HG02938 (cell line): Measurements from ENCODE around the gene KRTAP16-1.
"Not testable (repeated sequence)": the region's sequence is repeated elsewhere in the genome, so short reads cannot be mapped to it uniquely, and the experiment has no call there.

Experiments
- ATAC-seq: cut with Tn5 transposase; IDR thresholded peaks from one replicate; pipeline ENCODE4 v1.9.1; 2021; ENCODE audit warnings: mild to moderate bottlenecking, moderate library complexity; ENCODE audit not compliant: unreplicated experiment

KRTAP16-1 gene

GRCh38 chr17:41308918-41309359 is at the start of gene KRTAP16-1:
Gene KRTAP16-1, minus strand, starts transcription at chr17:41309309. Its CDS starts 56 bp downstream, at chr17:41309253.
- ATAC-seq: no peak

DNA sequence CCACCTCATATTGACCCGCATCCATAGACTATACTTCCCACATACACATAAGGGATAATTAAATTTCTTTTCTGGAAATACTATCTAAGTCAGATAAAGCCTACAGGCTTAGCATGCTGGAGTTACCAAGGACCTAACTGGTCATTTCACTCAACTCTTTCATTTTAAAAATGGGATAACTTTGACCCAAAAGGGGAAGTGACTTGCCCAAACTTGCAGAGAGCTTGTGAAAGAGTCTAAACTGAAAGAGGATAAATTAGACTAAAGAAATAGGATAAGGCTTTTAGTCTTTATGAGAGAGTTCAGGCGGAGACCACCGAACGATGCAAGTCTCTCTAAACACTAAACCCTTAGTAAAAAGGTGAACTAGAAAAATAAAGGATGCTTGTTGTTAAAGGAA is 45.4 kb upstream of the KRTAP16-1 start:
- no peak for ATAC-seq

DNA sequence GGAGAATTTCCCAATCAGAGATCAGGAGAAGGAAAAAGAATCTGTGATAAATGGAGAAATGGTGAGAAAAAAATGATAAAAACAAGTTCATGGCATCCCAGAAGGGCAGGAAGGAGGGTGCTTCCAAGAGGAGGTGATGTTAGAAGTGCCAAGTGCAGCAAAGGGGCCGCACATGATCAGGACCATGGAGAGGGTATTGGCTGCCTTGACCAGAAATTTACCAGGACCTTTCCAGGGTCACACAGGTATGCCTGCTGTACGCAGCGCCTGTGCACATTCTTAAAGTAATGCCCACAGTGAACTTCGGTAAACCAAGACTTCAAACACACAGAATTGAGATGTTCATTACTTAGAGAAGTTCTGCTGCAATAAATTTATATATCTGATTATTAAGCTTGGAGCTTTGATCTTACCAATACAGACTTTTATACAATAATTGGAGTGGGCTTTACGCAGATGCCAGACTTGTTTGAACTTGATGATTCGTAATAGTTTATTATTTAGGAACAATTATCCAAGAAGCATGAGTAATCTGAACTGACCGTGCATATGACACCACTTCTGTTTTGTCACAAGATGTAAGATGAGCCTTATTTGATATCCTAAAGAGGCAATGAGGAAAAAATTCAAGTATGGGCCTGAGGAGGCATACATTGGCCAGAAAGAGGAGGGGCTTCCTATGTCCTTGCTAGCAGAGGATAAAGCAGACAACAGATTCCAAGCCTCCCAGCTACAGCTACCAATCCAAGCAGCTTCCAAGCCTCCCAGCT is 43.7 kb upstream of the KRTAP16-1 start:
- no peak for ATAC-seq

DNA sequence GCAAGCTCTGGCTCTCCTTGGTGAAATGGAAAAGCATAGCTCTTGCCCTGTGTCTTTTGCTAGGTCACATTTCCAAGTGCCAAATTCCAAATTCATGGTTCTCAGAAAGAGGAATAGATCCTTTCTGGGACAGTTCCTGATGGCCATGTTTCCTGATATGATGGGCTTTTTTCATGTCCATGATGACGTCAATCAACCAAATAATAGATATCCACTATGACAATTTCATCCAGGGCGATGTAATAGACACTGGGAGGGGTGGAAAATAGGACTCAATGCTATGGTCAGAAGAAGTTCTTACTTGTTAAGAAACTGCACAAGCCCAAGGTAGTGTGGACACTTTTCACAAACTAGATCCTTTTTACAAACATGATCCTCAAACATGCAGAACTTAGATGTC is 42.1 kb upstream of the KRTAP16-1 start:
- no peak for ATAC-seq

GRCh38 chr17:41350381-41350878 is 41.3 kb upstream of the KRTAP16-1 start, which contains the start of gene KRT33A:
Gene KRT33A, minus strand, starts transcription at chr17:41350828. Its CDS starts 61 bp downstream, at chr17:41350767.
- ATAC-seq: not testable (repeated sequence)

- ATAC-seq: no peak
Observed at GRCh38 chr17:41347869-41348760, 39.0 kb upstream of the KRTAP16-1 start.

GRCh38 chr17:41346421-41346820 is 37.3 kb upstream of the KRTAP16-1 start:
- ATAC-seq: not testable (repeated sequence)

- ATAC-seq: no peak
Observed at GRCh38 chr17:41345992-41346391, 36.9 kb upstream of the KRTAP16-1 start.

GRCh38 chr17:41343029-41343428 is 33.9 kb upstream of the KRTAP16-1 start:
- ATAC-seq: no peak

- ATAC-seq: no peak
Observed at GRCh38 chr17:41340934-41341861, 32.1 kb upstream of the KRTAP16-1 start.

- ATAC-seq: no peak
Observed at GRCh38 chr17:41340494-41340893, 31.4 kb upstream of the KRTAP16-1 start.

DNA sequence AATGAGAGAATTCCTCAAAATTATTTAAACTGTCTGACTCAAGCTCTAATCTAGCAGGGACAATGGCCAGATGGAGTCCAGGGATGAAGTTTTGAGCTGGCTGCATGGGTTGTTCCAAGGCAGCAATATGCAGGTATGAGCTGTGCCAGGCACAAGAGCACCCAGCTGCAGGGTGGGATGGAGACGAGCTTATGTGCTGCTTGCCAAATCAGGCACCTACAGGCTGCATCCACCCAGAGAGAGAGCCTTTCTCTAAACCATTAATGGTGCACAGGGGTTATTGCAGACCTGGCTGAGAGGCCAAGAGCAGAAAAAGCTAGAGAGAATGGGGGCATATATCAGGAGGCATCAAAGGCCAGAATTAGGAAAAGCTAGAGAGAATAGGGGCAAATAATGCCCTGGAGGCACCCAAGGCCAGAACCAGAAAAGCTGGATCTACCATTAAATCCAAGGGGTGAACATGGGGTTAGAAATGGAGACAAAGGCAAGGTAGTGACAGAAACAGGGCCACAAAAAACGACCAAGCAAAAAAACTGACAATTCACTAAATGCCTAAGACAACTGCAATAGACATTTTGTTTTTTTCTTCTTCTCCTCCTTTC is 30.6 kb upstream of the KRTAP16-1 start:
- no peak for ATAC-seq

DNA sequence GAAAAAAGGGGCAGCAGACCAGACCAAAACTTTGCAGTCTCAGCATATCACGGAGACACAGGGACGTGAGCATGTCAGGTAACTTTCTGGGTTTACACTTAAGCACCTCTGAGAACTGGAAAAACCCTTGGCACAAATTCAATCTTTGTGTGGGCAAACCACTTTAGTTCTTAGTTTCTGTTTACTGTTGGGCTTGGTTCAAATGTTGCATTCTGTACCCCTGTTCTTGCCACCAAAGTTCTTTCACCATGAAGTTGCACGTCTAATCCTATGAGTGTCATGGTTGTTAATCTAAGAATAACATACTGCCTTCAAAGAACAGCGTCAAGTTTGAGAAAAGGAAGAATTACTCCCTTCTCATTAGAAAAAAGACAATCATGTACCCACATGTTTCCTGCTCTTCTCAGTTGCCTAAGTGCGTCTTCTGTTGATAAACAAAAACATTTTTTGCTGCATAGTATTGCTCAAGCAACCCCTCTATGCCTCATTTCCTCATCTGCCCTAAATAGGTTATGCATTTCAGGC is 29.9 kb upstream of the KRTAP16-1 start:
- no peak for ATAC-seq

DNA sequence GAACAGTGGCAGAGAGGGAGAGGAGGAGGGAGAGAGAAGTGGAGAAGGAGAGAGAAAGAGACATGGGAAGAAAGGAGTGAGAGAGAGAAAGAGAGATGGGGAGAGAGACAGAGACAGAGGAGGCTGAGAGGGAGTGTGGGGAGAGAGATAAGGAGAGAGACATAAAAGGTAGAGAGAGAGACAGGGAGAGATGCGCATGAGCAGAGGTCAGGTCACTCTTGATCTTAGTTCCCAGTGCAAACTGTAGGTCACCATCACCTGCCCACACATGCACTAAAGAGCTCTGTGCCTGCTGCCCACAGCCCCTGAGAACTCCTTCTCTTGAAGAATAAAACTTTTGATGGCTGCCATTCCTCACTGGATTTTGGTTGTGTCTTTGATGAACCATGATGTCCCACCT is 26.6 kb upstream of the KRTAP16-1 start:
- ATAC-seq: no peak

DNA sequence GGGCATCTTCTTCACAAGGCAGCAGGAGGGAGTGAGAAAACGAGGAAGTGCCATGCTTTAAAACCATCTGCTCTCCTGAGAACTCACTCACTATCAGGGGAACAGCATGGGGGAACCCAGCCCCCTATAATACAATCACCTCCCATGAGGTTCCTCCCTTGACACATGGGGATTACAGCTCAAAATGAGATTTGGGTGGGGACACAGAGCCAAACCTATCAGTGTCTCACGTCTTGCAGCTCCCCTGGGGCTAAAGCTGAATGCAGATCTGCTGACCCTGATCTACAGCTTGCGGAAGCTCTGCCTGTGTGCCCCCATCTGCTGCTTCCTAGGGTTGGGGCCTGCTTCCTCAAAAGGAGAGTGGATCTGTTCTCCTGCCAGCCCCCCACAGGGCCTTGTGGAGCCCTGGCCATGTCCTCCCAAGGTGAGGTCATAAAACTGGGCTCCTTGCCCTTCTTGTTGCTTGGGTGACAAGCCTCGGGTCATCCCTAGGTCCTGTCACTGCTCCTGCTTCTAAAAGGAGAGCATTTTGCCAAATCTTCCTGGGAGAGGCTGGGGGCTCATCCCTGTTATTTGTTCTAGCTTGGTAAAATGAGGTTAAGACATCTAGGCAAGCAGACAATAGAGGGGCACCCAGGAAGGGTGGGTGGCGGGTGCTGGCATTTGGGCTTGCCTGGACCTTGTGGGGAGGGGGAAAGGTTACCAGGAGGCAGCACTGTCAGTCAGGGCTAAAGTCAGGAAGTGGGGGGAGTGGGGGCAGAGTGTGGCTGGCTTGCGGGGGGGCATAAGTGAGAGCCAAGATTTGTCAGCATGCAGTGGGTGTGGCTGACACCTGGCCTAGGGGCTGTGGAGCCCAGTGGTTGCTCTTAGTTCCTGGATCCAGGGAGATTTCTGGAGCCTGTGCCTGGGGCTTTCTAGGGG is 25.5 kb upstream of the KRTAP16-1 start:
- ATAC-seq: no peak

DNA sequence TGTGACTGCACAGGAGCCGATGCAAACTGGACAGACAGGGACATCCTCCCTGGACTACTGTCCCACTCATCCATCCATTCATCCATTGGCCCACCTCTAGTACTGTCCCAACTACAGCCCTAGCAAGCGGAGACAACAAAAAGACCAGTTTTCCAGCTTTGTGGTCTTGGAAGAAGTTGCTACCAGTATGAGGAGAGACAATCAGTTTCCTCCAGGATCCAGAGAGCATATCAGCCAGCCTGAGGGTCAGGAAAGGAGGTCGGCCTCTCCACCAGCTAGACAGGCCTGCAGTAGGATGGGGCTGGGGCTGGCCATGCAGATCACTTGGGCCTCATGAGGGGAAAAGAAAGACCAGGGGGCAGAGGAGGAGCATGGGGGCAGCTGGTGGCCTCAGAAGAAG is 24.7 kb upstream of the KRTAP16-1 start:
- ATAC-seq: no peak

DNA sequence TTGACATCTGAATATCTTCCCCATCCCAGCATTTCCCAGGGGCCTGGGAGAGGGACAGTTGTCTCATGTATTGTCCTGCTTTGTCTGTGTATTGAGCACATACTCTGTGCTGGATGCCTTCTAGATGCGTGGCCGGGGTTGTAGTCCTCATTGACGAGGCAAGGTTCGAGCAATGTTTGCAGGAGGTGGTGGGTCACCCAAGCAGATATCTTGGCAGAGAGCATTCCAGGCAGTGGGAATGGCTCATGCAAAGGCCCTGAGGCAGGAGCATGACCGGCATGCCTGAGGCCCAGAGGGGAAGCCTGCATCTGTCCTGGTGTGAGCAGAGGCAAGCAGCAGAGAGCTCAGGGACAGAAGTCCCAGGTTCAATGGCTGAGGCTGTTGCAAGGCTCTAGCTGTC is 24.0 kb upstream of the KRTAP16-1 start:
- ATAC-seq: no peak

- ATAC-seq: no peak
Observed at GRCh38 chr17:41332239-41332638, 23.1 kb upstream of the KRTAP16-1 start.

DNA sequence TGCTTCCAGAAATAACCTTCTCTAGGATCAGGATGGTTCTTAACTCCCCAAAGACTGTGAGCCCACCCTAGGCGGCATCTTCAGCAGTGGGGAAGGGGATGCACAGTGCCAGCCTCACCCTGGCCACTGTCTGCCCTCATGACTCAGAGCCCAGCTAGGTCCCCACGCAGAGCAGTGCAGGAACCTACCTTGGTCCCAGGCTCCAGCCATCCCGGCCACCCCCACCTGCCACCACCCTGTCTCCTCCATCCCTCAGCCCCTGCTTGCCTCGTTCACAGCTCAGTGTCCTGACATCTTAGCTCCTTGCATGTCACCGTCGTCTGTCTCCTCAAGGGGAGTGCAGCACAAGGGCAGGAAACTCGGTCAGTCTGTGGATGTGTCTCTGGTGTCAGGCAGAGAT is 22.5 kb upstream of the KRTAP16-1 start:
- no peak for ATAC-seq
